Esophagus (tissue), 2 donors: ENCODE data around the gene ALKBH5. TPM values are rescaled to one million over a fixed set of nuclear protein-coding genes. Genes with fewer than 3 reads are reported as not detected.

Experiments
- H3K27ac ChIP-seq, 2 donors: one replicate each; pipeline ENCODE4 v1.5.1; 2013; ENCODE audit warnings: low read depth in 2 of 2, mild to moderate bottlenecking in 2 of 2, inconsistent platforms in 1 of 2, low read length in 1 of 2, moderate library complexity in 1 of 2
- H3K27me3 ChIP-seq, 2 donors: one replicate each; pipeline ENCODE4 v1.6.1; 2013; ENCODE audit warnings: low read length in 2 of 2, control low read depth in 1 of 2, mild to moderate bottlenecking in 1 of 2; ENCODE audit not compliant: insufficient read depth in 2 of 2, control insufficient read depth in 1 of 2
- H3K36me3 ChIP-seq, 2 donors: one replicate each; pipeline ENCODE4 v1.6.1; 2013; ENCODE audit warnings: low read length in 1 of 2; ENCODE audit not compliant: control insufficient read depth in 2 of 2, insufficient read depth in 2 of 2
- H3K4me1 ChIP-seq, 2 donors: one replicate each; pipeline ENCODE4 v1.6.1; 2013; ENCODE audit warnings: low read length in 1 of 2; ENCODE audit not compliant: control insufficient read depth in 2 of 2, insufficient read depth in 2 of 2
- H3K4me3 ChIP-seq, 2 donors: one replicate each; pipeline ENCODE4 v1.5.1; 2013; ENCODE audit warnings: low read length in 2 of 2, mild to moderate bottlenecking in 2 of 2, low read depth in 1 of 2, moderate library complexity in 1 of 2
- H3K9me3 ChIP-seq, 2 donors: one replicate each; pipeline ENCODE4 v1.6.1; 2013; ENCODE audit warnings: mild to moderate bottlenecking in 2 of 2, low read depth in 1 of 2, low read length in 1 of 2, moderate library complexity in 1 of 2; ENCODE audit not compliant: control insufficient read depth in 2 of 2, insufficient read depth in 1 of 2
- whole genome bisulfite sequencing, 2 donors: extraction: QIAGEN DNeasy Blood & Tissue Kit; methylation state at CpG; one replicate each; pipeline ENCODE4 v1.1.7; 2013; 5-methylcytosine and 5-hydroxymethylcytosine counted together
- polyA plus RNA-seq, 2 donors: library from polyadenylated mRNA; stranded (reverse); fragments of 200-250 nt; gene quantifications; one replicate each; pipeline ENCODE4 v1.2.3, GENCODE V29; 2013
- donor health status: healthy with polysubstance abuse.
- donor health status: Bipolar disorder and iron deficiency.

The ALKBH5 gene
- polyA plus RNA-seq, 2 donors = 19.4 to 20.4 TPM

DNA sequence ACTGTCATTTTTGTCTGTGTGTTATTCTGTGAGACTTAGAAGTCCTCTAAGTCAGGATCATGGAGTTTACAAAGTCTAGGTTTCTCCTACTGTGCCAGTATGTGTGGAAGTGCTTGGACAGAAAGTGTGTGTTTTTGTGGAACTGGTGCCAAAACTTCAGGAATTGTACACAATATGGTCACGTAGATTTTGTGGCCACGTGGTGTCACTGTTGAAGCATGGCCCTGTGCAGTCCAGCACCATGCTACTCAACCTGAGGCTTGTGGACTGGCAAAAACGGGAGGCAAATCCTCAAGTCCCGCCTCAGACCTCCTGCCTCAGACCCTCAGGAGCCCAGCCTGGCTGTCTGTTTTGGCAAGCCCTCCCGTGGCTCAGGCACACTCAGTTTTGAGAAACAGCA is 16.7 kb upstream of the ALKBH5 start:
- no peaks in the 10 kb centered on the region for H3K4me1 ChIP-seq
- H3K36me3 ChIP-seq = no peaks in the 10 kb centered on the region
- H3K9me3 ChIP-seq = peaks cover 0 to 6% of the 10 kb centered on the region in 2 donors
- H3K4me3 ChIP-seq = no peak overlapping the region
- 57 to 66% methylated on average over 5 of the region's 5 CpGs for WGBS, 2 donors
- no peaks in the 10 kb centered on the region for H3K27me3 ChIP-seq
- H3K27ac ChIP-seq = no peak overlapping the region

DNA sequence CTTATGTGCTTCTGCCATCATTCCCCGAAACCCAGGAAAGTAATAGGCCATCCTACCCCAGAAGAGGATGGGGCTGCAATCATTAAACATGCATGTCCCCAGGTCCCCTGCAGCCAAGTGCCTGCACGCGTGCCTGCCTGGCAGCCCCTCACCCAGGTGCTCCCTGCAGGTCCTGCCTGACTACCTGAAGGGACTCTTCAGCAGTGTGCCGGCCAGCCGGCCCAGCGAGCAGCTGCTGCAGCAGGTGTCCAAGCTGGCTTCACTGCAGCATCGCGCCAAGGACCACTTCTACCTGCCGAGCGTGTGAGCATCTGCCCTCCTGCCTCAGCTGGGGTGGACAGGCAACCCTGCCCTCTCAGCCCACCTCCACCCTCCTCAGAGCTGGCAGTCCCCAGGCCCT is 16.2 kb upstream of the ALKBH5 start:
- no peaks in the 10 kb centered on the region for H3K4me1 ChIP-seq
- 82 to 95% methylated on average over 10 of the region's 10 CpGs for WGBS, 2 donors

DNA sequence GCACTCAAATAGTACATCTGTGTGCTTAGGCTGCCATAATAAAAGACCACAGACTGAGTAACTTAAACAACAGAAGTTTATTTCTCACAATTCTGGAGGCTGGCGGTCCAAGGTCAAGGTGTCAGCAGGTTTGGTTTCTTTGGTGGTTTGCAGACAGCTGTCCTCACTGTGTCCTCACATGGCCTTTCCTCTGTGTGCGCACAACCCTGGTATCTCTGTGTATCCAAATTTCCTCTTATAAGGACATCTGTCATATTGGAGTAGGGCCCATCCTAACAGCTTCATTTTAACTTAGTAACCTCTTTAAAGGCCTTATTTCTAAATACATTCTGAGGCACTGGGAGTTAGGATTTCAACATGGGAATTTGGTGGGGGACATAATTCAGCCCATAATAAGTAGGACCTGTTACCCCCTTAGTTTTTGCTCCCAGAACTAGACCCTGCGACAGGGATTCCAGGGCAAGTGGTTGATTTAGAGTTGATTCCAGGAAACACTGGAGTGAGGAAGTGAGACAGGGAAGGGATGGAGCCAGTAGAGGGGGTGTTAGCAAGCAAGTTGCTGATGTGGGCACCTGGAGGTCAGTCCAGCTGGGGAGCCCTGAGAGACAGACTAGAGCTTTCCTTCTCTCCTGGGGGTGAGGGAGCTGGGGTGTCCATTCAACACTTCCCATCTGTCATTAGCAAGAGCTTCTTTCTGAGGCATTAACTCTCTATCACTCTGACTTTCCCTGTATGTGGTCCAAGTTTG is 10.9 kb upstream of the ALKBH5 start:
- H3K4me3 ChIP-seq = no peak overlapping the region
- no peak overlapping the region for H3K27ac ChIP-seq
- H3K9me3 ChIP-seq = peaks cover 0 to under 1% of the 10 kb centered on the region in 2 donors
- peaks cover 0 to 3% of the 10 kb centered on the region in 2 donors for H3K36me3 ChIP-seq
- 75 to 84% methylated on average over 3 of the region's 3 CpGs for WGBS, 2 donors
- H3K4me1 ChIP-seq = no peaks in the 10 kb centered on the region
- no peaks in the 10 kb centered on the region for H3K27me3 ChIP-seq

More for the DNA sequence above, 16.2 kb upstream of the ALKBH5 start:
- no peaks in the 10 kb centered on the region for H3K36me3 ChIP-seq
- H3K9me3 ChIP-seq = peaks cover 0 to 6% of the 10 kb centered on the region in 2 donors
- H3K27me3 ChIP-seq = no peaks in the 10 kb centered on the region
- no peak overlapping the region for H3K27ac ChIP-seq
- no peak overlapping the region for H3K4me3 ChIP-seq

GRCh38 chr17:18173740-18174139 is 9.9 kb upstream of the ALKBH5 start:
- H3K27ac ChIP-seq = no peak overlapping the region
- H3K27me3 ChIP-seq = no peaks in the 10 kb centered on the region
- no peak overlapping the region for H3K4me3 ChIP-seq
- 95 to 97% methylated on average over 14 of the region's 14 CpGs for WGBS, 2 donors
- H3K36me3 ChIP-seq = peaks cover 0 to 3% of the 10 kb centered on the region in 2 donors
- H3K9me3 ChIP-seq = no peaks in the 10 kb centered on the region
- no peaks in the 10 kb centered on the region for H3K4me1 ChIP-seq

DNA sequence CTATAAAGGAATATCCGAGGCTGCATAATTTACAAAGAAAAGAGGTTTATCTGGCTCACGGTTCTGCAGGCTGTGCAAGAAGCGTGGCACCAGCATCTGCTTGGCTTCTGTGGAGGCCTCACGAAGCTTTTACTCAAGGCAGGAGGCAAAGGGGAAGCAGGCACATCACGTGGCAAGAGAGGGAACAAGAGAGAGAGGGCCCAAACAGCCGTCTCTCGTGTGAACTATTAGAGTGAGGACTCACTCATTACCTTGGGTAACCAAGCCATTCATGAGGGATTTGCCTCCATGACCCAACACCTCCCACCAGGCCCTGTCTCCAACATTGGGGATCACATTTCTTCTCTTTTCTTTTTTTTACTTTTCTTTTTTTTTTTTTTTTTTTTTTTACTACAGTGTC is 7.5 kb upstream of the ALKBH5 start:
- Histone ChIP-seq H3K9me3 (no peaks in the 10 kb centered on the region), H3K4me1 (no peaks in the 10 kb centered on the region), H3K27me3 (no peaks in the 10 kb centered on the region), H3K27ac (no peak overlapping the region), H3K4me3 (no peak overlapping the region), H3K36me3 (peaks cover 0 to 3% of the 10 kb centered on the region in 2 donors)
- WGBS, 2 donors = 83 to 84% methylated on average over 7 of the region's 7 CpGs

DNA sequence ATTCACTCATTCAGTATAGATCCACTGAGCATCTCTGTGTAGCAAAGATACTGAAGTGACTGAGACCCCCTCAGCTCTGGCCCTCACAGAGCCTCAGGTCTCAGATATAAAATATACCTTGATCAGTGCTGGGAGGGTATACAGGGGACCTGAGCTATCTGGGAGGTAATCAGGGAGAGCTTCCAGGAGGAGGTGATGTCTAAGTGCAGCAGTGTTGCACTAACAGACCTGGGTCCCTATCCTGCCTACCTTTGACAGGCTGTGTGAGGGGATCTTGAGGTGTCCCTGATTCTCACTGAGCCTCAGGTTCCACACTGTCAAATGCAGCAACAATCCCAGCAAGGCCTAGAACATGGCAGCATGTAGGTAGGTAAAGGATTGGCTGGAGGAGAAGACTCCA is 6.5 kb upstream of the ALKBH5 start:
- Histone ChIP-seq H3K4me1 (peaks cover 0 to 4% of the 10 kb centered on the region in 2 donors), H3K27me3 (no peaks in the 10 kb centered on the region), H3K27ac (no peak overlapping the region), H3K36me3 (peaks cover 0 to 3% of the 10 kb centered on the region in 2 donors), H3K4me3 (no peak overlapping the region), H3K9me3 (no peaks in the 10 kb centered on the region)

DNA sequence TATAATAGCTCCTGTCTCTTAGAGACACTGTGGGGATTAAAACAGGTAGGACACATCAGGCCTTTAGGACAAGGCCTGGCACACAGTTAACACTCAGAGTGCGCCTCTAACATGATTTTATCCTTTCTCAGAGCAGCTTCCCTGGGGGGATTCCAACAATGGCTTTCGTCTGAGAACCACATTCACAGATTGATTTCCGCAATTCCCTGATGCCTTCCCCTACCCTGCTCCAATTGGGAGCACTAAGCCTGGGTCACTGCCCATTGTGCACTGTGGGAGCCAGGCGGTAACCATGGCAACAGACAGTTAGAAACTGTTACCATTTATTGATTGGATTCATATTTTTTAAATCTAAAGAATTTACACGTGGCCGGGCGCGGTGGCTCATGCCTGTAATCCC is 5.9 kb upstream of the ALKBH5 start:
- H3K27me3 ChIP-seq = no peaks in the 10 kb centered on the region

DNA sequence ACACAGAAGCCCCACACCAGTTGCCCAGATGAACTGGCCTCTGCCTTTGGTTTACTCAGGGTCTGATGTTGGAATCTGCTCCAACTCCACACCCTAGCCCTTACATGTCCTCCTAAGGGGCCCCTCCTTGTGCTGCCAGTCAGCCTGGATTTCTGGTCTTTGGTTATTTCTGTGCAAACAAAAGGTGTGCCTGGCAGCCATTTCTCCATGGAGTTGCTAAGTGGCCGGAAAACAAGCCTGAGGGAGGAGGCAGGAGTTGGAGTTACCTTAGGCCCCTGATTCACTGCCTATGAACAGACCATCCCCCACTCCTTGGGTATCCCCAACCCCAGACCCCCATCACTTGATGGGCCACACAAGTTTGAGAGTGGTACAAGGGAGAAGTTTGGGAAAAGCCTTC is 4.4 kb upstream of the ALKBH5 start:
- Histone ChIP-seq H3K36me3 (no peaks in the 10 kb centered on the region), H3K27ac (no peak overlapping the region), H3K9me3 (no peaks in the 10 kb centered on the region), H3K4me1 (peaks cover 0 to 6% of the 10 kb centered on the region in 2 donors), H3K4me3 (no peak overlapping the region), H3K27me3 (no peaks in the 10 kb centered on the region)
- WGBS, 2 donors = 57 to 78% methylated on average over 1 of the region's 1 CpG

More for the DNA sequence above, 5.9 kb upstream of the ALKBH5 start:
- no peak overlapping the region for H3K4me3 ChIP-seq
- H3K9me3 ChIP-seq = no peaks in the 10 kb centered on the region
- H3K4me1 ChIP-seq = peaks cover 0 to 6% of the 10 kb centered on the region in 2 donors
- no peak overlapping the region for H3K27ac ChIP-seq
- 93 to 94% methylated on average over 8 of the region's 8 CpGs for WGBS, 2 donors
- peaks cover 0 to 3% of the 10 kb centered on the region in 2 donors for H3K36me3 ChIP-seq

DNA sequence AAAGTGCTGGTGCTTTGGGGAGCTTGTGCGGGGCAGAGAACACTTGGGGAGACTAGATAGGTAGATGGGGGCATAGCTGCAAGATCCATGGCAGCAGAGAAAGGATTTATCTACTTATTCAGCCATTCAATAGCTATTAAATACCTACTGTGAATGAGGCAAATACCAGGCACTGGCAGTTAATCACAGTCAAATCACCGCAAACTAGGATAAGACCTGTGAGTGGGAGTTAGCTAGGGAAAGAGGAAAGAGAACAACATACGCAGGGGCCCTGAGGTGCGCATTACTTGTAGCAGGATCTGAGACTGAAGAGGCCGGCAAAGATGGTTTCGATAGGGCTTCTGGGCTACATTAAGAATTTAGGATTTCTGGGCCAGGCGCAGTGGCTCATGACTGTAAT is 3.8 kb upstream of the ALKBH5 start:
- Histone ChIP-seq H3K4me3 (no peak overlapping the region), H3K9me3 (no peaks in the 10 kb centered on the region), H3K27ac (no peak overlapping the region), H3K36me3 (no peaks in the 10 kb centered on the region), H3K27me3 (no peaks in the 10 kb centered on the region), H3K4me1 (peaks cover 0 to 9% of the 10 kb centered on the region in 2 donors)
- WGBS, 2 donors = 96% methylated on average over 7 of the region's 7 CpGs

- H3K4me3 ChIP-seq = no peak overlapping the region
- H3K36me3 ChIP-seq = no peaks in the 10 kb centered on the region
- peak overlapping the region in 1 of 2 donors; percentile 58 for H3K27ac ChIP-seq
- peaks cover 0 to 20% of the 10 kb centered on the region in 2 donors for H3K4me1 ChIP-seq
- WGBS, 2 donors = 41 to 50% methylated on average over 5 of the region's 5 CpGs
- H3K9me3 ChIP-seq = no peaks in the 10 kb centered on the region
- H3K27me3 ChIP-seq = no peaks in the 10 kb centered on the region
These were observed 2.3 kb upstream of the ALKBH5 start for GRCh38 chr17:18181358-18181757.
